GM18499 (cell line): Measurements from ENCODE around the gene OGFOD1.

Source experiments
- ATAC-seq: cut with Tn5 transposase; IDR thresholded peaks from one replicate; pipeline ENCODE4 v1.9.1; 2021; ENCODE audit warnings: moderate number of reproducible peaks; ENCODE audit not compliant: insufficient read depth, unreplicated experiment

The OGFOD1 gene

GRCh38 chr16:56519459-56520250 lies 68.3 kb downstream of the OGFOD1 start, which contains the start of gene BBS2:
Gene BBS2, minus strand, starts transcription at chr16:56520024. Its CDS starts 162 bp downstream, at chr16:56519862.
- peak; percentile 43 for ATAC-seq

- ATAC-seq: no peak
These were observed 68.9 kb downstream of the OGFOD1 start for GRCh38 chr16:56520251-56520577.

- no peak for ATAC-seq
These were observed 73.9 kb downstream of the OGFOD1 start for GRCh38 chr16:56525236-56525635.
